Sigmoid colon (tissue), 7 donors: ENCODE data around the gene RANGRF. TPM values are rescaled to one million over a fixed set of nuclear protein-coding genes. Genes with fewer than 3 reads are reported as not detected.

ENCODE experiments used
- DNase-seq: peaks from one replicate; pipeline ENCODE4 v3.0.0-alpha.2; 2019
- H3K27ac ChIP-seq, 4 donors: fragments of 200-600 bp; sonication (generic); one replicate each; pipeline ENCODE4 v1.5.1; 2016 to 2019; ENCODE audit warnings: mild to moderate bottlenecking in 1 of 4
- H3K27me3 ChIP-seq, 3 donors: fragments of 200-600 bp; sonication (generic); one replicate each; pipeline ENCODE4 v1.5.1; 2019; ENCODE audit warnings: mild to moderate bottlenecking in 1 of 3
- H3K36me3 ChIP-seq, 4 donors: fragments of 200-600 bp; sonication (generic); one replicate each; pipeline ENCODE4 v1.5.1; 2016 to 2019
- H3K4me1 ChIP-seq, 4 donors: fragments of 200-600 bp; sonication (generic); one replicate each; pipeline ENCODE4 v1.5.1; 2017 to 2019
- H3K4me3 ChIP-seq, 4 donors: fragments of 200-600 bp; sonication (generic); one replicate each; pipeline ENCODE4 v1.5.1; 2017 to 2019; ENCODE audit warnings: mild to moderate bottlenecking in 2 of 4, moderate library complexity in 1 of 4
- H3K9me3 ChIP-seq, 4 donors: fragments of 200-600 bp in 3 of 4; sonication (generic) in 3 of 4; one replicate each; pipeline versions ENCODE4 v1.5.1 to v1.6.1; 2013 to 2019
- CTCF ChIP-seq, 4 experiments: fragments of 450-650 bp in 3 of 4; fragments of 200-600 bp in 1 of 4; IDR thresholded peaks; one replicate each; pipeline ENCODE4 v1.5.1; 2016 to 2019; ENCODE audit warnings: antibody characterized with exemption in 4 of 4, mild to moderate bottlenecking in 3 of 4, moderate library complexity in 2 of 4
- EP300 ChIP-seq, 4 donors: sonication (generic); formaldehyde crosslinking; IDR thresholded peaks; one replicate each; pipeline ENCODE4 v1.6.1; 2017; ENCODE audit warnings: antibody characterized with exemption in 4 of 4
- POLR2A ChIP-seq, 2 donors: fragments of 450-650 bp; IDR thresholded peaks; one replicate each; pipeline ENCODE4 v1.6.1; 2016; ENCODE audit warnings: antibody characterized with exemption in 2 of 2, mild to moderate bottlenecking in 2 of 2, moderate library complexity in 2 of 2
- POLR2AphosphoS5 ChIP-seq, 4 donors: sonication (generic); formaldehyde crosslinking; IDR thresholded peaks; one replicate each; pipeline ENCODE4 v1.6.1; 2017; ENCODE audit warnings: antibody characterized with exemption in 4 of 4
- WGBS, 2 donors: extraction: QIAGEN DNeasy Blood & Tissue Kit; methylation state at CpG; one replicate each; pipeline ENCODE4 v1.1.7; 2013; 5-methylcytosine and 5-hydroxymethylcytosine counted together
- intact Hi-C: fragments of 100-400 bp; cut with DNase I; formaldehyde crosslinking; loops from one replicate; pipeline ENCODE4 v1.15.1; 2023
- polyA plus RNA-seq, 3 donors: library from polyadenylated mRNA; stranded (reverse); fragments of 200-250 nt; gene quantifications; one replicate each; pipeline ENCODE4 v1.2.3, GENCODE V29; 2013
- total RNA-seq, 4 donors: library from RNA; depleted of rRNA; stranded (reverse); fragments of >200 nt; gene quantifications; one replicate each; pipeline ENCODE4 v1.1.0, GENCODE V29; 2016
- donor health status: healthy with polysubstance abuse.
- donor health status: Bipolar disorder and iron deficiency.
- donor health status: healthy.

The RANGRF gene
- total and polyA plus RNA-seq, 7 donors: 20.8 to 46.6 (median 27.5) TPM

- Histone ChIP-seq H3K27me3 (peaks cover 8 to 50% (median 38%) of the 10 kb centered on the region in 3 donors), H3K9me3 (no peaks in the 10 kb centered on the region), H3K36me3 (no peaks in the 10 kb centered on the region), H3K4me1 (no peaks in the 10 kb centered on the region), H3K4me3 (no peak overlapping the region), H3K27ac (no peak overlapping the region)
- intact Hi-C loops: no loop called here
- no peak for DNase-seq
- no peak for TF ChIP-seq POLR2AphosphoS5 (IDR thresholded peaks at IDR 0.05)
- TF ChIP-seq EP300 (IDR thresholded peaks at IDR 0.05): no peak
- no peak for TF ChIP-seq CTCF (IDR thresholded peaks at IDR 0.05)
- no peak for TF ChIP-seq POLR2A (IDR thresholded peaks at IDR 0.05)
- WGBS, 2 donors: 77 to 86% methylated on average over 24 of the region's 24 CpGs
These were observed 29.8 kb downstream of the RANGRF start for GRCh38 chr17:8318010-8318935.

GRCh38 chr17:8320262-8320661 lies 31.8 kb downstream of the RANGRF start:
- H3K36me3 ChIP-seq: no peaks in the 10 kb centered on the region
- H3K4me1 ChIP-seq: no peaks in the 10 kb centered on the region
- intact Hi-C loops: no loop called here
- H3K27ac ChIP-seq: no peak overlapping the region
- no peak overlapping the region for H3K4me3 ChIP-seq
- no peak for TF ChIP-seq CTCF (IDR thresholded peaks at IDR 0.05)
- TF ChIP-seq POLR2AphosphoS5 (IDR thresholded peaks at IDR 0.05): no peak
- no peak for TF ChIP-seq POLR2A (IDR thresholded peaks at IDR 0.05)
- TF ChIP-seq EP300 (IDR thresholded peaks at IDR 0.05): no peak
- H3K9me3 ChIP-seq: no peaks in the 10 kb centered on the region
- 84 to 86% methylated on average over 4 of the region's 4 CpGs for WGBS, 2 donors
- peaks cover 7 to 41% (median 28%) of the 10 kb centered on the region in 3 donors for H3K27me3 ChIP-seq
- DNase-seq: no peak

GRCh38 chr17:8320990-8321389 lies 32.5 kb downstream of the RANGRF start:
- H3K9me3 ChIP-seq: no peaks in the 10 kb centered on the region
- intact Hi-C loops: no loop called here
- H3K36me3 ChIP-seq: no peaks in the 10 kb centered on the region
- no peak for TF ChIP-seq POLR2AphosphoS5 (IDR thresholded peaks at IDR 0.05)
- no peak for TF ChIP-seq EP300 (IDR thresholded peaks at IDR 0.05)
- H3K27me3 ChIP-seq: peaks cover 0 to 41% (median 24%) of the 10 kb centered on the region in 3 donors
- H3K4me1 ChIP-seq: no peaks in the 10 kb centered on the region
- no peak overlapping the region for H3K27ac ChIP-seq
- H3K4me3 ChIP-seq: no peak overlapping the region
- DNase-seq: no peak
- 75 to 79% methylated on average over 6 of the region's 6 CpGs for WGBS, 2 donors

GRCh38 chr17:8322061-8322460 lies 33.6 kb downstream of the RANGRF start:
- Histone ChIP-seq H3K9me3 (no peaks in the 10 kb centered on the region), H3K27ac (no peak overlapping the region), H3K4me1 (peaks cover 0 to 9% (median 8%) of the 10 kb centered on the region in 4 donors), H3K27me3 (peaks cover 1 to 41% (median 14%) of the 10 kb centered on the region in 3 donors), H3K4me3 (no peak overlapping the region), H3K36me3 (no peaks in the 10 kb centered on the region)
- TF ChIP-seq EP300 (IDR thresholded peaks at IDR 0.05) (no peak), POLR2AphosphoS5 (IDR thresholded peaks at IDR 0.05) (no peak), CTCF (IDR thresholded peaks at IDR 0.05) (no peak), POLR2A (IDR thresholded peaks at IDR 0.05) (no peak)
- no peak for DNase-seq
- 71 to 84% methylated on average over 8 of the region's 8 CpGs for WGBS, 2 donors
- intact Hi-C loops: no loop called here

GRCh38 chr17:8324132-8324531 lies 35.7 kb downstream of the RANGRF start:
- Histone ChIP-seq H3K9me3 (no peaks in the 10 kb centered on the region), H3K27ac (no peak overlapping the region), H3K36me3 (no peaks in the 10 kb centered on the region), H3K4me1 (peaks cover 0 to 13% (median 13%) of the 10 kb centered on the region in 4 donors), H3K4me3 (no peak overlapping the region), H3K27me3 (peaks cover 2 to 39% (median 9%) of the 10 kb centered on the region in 3 donors)
- TF ChIP-seq POLR2AphosphoS5 (IDR thresholded peaks at IDR 0.05) (no peak), EP300 (IDR thresholded peaks at IDR 0.05) (no peak), POLR2A (IDR thresholded peaks at IDR 0.05) (no peak)
- DNase-seq: no peak
- 74 to 86% methylated on average over 5 of the region's 5 CpGs for WGBS, 2 donors
- intact Hi-C loops: no loop called here
